ENCODE results near the gene KRTAP10-5. TPM values are rescaled to one million over a fixed set of nuclear protein-coding genes. Genes with fewer than 3 reads are reported as not detected.
A peak's percentile ranks its signal among the peaks of the same experiment; 100 is the strongest.
"Not testable (repeated sequence)": the region's sequence is repeated elsewhere in the genome, so short reads cannot be mapped to it uniquely, and the experiment has no call there.

Gene KRTAP10-5
- total RNA-seq, 1 donor from 2014 or later: not detected

- H3K27me3 Mint-ChIP-seq (ENCODE audit: low read depth, unreplicated experiment): peaks cover 12% of the 10 kb centered on the region
- peaks cover 28% of the 10 kb centered on the region for H3K9me3 Mint-ChIP-seq (ENCODE audit: unreplicated experiment)
- Histone ChIP-seq H3K4me3 (ENCODE audit: insufficient read depth, low read depth, low read length) (no peak overlapping the region), H2AFZ (ENCODE audit: low read depth, low read length) (no peak overlapping the region), H4K20me1 (ENCODE audit: insufficient read depth, low read length) (no peaks in the 10 kb centered on the region), H3K27me3 (ENCODE audit: insufficient read depth, low read length) (no peaks in the 10 kb centered on the region), H3K36me3 (ENCODE audit: insufficient read depth, low read length) (no peaks in the 10 kb centered on the region), H3K27ac (ENCODE audit: low read depth, low read length) (no peak overlapping the region), H3K9me3 (ENCODE audit: insufficient read depth, low read depth, low read length) (peaks cover 14% of the 10 kb centered on the region), H3K4me1 (ENCODE audit: insufficient read depth, low read length) (no peaks in the 10 kb centered on the region), H3K9ac (ENCODE audit: low read length) (no peak overlapping the region), H3K79me2 (ENCODE audit: insufficient read depth, low read length) (no peaks in the 10 kb centered on the region), H3K4me2 (ENCODE audit: low read length) (no peak overlapping the region)
- no peak overlapping the region for H3K4me3 Mint-ChIP-seq (ENCODE audit: unreplicated experiment)
- TF ChIP-seq EZH2 (IDR thresholded peaks at IDR 0.05; ENCODE audit: insufficient read depth, low read length) (no peak), CTCF (IDR thresholded peaks at IDR 0.05; ENCODE audit: insufficient read depth, low read depth, low read length) (no peak)
- peaks cover 4% of the 10 kb centered on the region for H3K4me1 Mint-ChIP-seq (ENCODE audit: low read depth, unreplicated experiment)
- no peak for DNase-seq (ENCODE audit: low read depth)
- no peak overlapping the region for H3K27ac Mint-ChIP-seq (ENCODE audit: unreplicated experiment)
- no peak for FAIRE-seq
- H3K36me3 Mint-ChIP-seq (ENCODE audit: low read depth, unreplicated experiment): peaks cover 6% of the 10 kb centered on the region
These were observed 4.9 kb downstream of the KRTAP10-5 start for GRCh38 chr21:44575307-44576024.

GRCh38 chr21:44574457-44575306 lies 5.7 kb downstream of the KRTAP10-5 start:
- Histone ChIP-seq H3K27ac (ENCODE audit: low read depth, low read length) (no peak overlapping the region), H3K36me3 (ENCODE audit: insufficient read depth, low read length) (no peaks in the 10 kb centered on the region), H3K9ac (ENCODE audit: low read length) (no peak overlapping the region), H2AFZ (ENCODE audit: low read depth, low read length) (no peak overlapping the region), H4K20me1 (ENCODE audit: insufficient read depth, low read length) (no peaks in the 10 kb centered on the region), H3K4me3 (ENCODE audit: insufficient read depth, low read depth, low read length) (no peak overlapping the region), H3K27me3 (ENCODE audit: insufficient read depth, low read length) (no peaks in the 10 kb centered on the region), H3K9me3 (ENCODE audit: insufficient read depth, low read depth, low read length) (peaks cover 14% of the 10 kb centered on the region), H3K79me2 (ENCODE audit: insufficient read depth, low read length) (no peaks in the 10 kb centered on the region), H3K4me1 (ENCODE audit: insufficient read depth, low read length) (no peaks in the 10 kb centered on the region), H3K4me2 (ENCODE audit: low read length) (no peak overlapping the region)
- Mint-ChIP-seq H3K4me3 (ENCODE audit: unreplicated experiment) (no peak overlapping the region), H3K36me3 (ENCODE audit: low read depth, unreplicated experiment) (peaks cover 6% of the 10 kb centered on the region), H3K27me3 (ENCODE audit: low read depth, unreplicated experiment) (peaks cover 11% of the 10 kb centered on the region), H3K9me3 (ENCODE audit: unreplicated experiment) (peaks cover 29% of the 10 kb centered on the region), H3K27ac (ENCODE audit: unreplicated experiment) (peak overlapping the region; percentile 58), H3K4me1 (ENCODE audit: low read depth, unreplicated experiment) (peaks cover 4% of the 10 kb centered on the region)
- FAIRE-seq: no peak
- TF ChIP-seq EZH2 (IDR thresholded peaks at IDR 0.05; ENCODE audit: insufficient read depth, low read length) (no peak), CTCF (IDR thresholded peaks at IDR 0.05; ENCODE audit: insufficient read depth, low read depth, low read length) (no peak)
- no peak for DNase-seq (ENCODE audit: low read depth)

GRCh38 chr21:44573630-44574456 lies 6.6 kb downstream of the KRTAP10-5 start, which contains the start of gene KRTAP10-4:
Gene KRTAP10-4, plus strand, starts transcription at chr21:44573729. Its CDS starts 30 bp downstream, at chr21:44573759.
- H3K27me3 ChIP-seq (ENCODE audit: insufficient read depth, low read length); DNase-seq (ENCODE audit: low read depth); H3K9ac ChIP-seq (ENCODE audit: low read length); H3K36me3 Mint-ChIP-seq (ENCODE audit: low read depth, unreplicated experiment); H3K79me2 ChIP-seq (ENCODE audit: insufficient read depth, low read length); H3K4me1 Mint-ChIP-seq (ENCODE audit: low read depth, unreplicated experiment); H3K4me2 ChIP-seq (ENCODE audit: low read length); H3K4me3 ChIP-seq (ENCODE audit: insufficient read depth, low read depth, low read length); H4K20me1 ChIP-seq (ENCODE audit: insufficient read depth, low read length); H3K27ac Mint-ChIP-seq (ENCODE audit: unreplicated experiment); FAIRE-seq; H2AFZ ChIP-seq (ENCODE audit: low read depth, low read length); H3K36me3 ChIP-seq (ENCODE audit: insufficient read depth, low read length); H3K4me1 ChIP-seq (ENCODE audit: insufficient read depth, low read length); H3K27ac ChIP-seq (ENCODE audit: low read depth, low read length): not testable (repeated sequence)
- Mint-ChIP-seq H3K9me3 (ENCODE audit: unreplicated experiment) (peaks cover 30% of the 10 kb centered on the region), H3K4me3 (ENCODE audit: unreplicated experiment) (peak within 1 kb of the TSS; percentile 28), H3K27me3 (ENCODE audit: low read depth, unreplicated experiment) (peaks cover 16% of the 10 kb centered on the region)
- peaks cover 14% of the 10 kb centered on the region for H3K9me3 ChIP-seq (ENCODE audit: insufficient read depth, low read depth, low read length)
